ENCODE results near the gene CAMK2D. TPM values are rescaled to one million over a fixed set of nuclear protein-coding genes. Genes with fewer than 3 reads are reported as not detected.

The CAMK2D gene
- total RNA-seq, 1 experiment from 2014 or later = 22.1 TPM

- Mint-ChIP-seq H3K27ac (ENCODE audit: unreplicated experiment) (no peak overlapping the region), H3K27me3 (ENCODE audit: unreplicated experiment) (no peaks in the 10 kb centered on the region), H3K4me3 (ENCODE audit: low read depth, unreplicated experiment) (no peak overlapping the region), H3K36me3 (ENCODE audit: insufficient read depth, unreplicated experiment) (no peaks in the 10 kb centered on the region), H3K4me1 (ENCODE audit: low read depth, unreplicated experiment) (no peaks in the 10 kb centered on the region), H3K9me3 (ENCODE audit: low read depth, unreplicated experiment) (no peaks in the 10 kb centered on the region)
- intact Hi-C loops (cut with micrococcal nuclease; ENCODE audit: unreplicated experiment) = no loop called here
- TF ChIP-seq CTCF (IDR thresholded peaks at IDR 0.05; ENCODE audit: unreplicated experiment) = no peak
- no peak for DNase-seq
- BruUV-seq (replicated peaks) = no TSS peak
- CTCF ChIA-PET = no interaction called here
These were observed 356.7 kb downstream of the CAMK2D start for GRCh38 chr4:113404841-113405240.

GRCh38 chr4:113404167-113404571, 357.4 kb downstream of the CAMK2D start:
- CTCF ChIA-PET = no interaction called here
- no peak overlapping the region for H3K4me3 Mint-ChIP-seq (ENCODE audit: low read depth, unreplicated experiment)
- intact Hi-C loops (cut with micrococcal nuclease; ENCODE audit: unreplicated experiment) = no loop called here

More at GRCh38 chr4:113404167-113404571, 357.4 kb downstream of the CAMK2D start:
- no TSS peak for BruUV-seq (replicated peaks)
- no peaks in the 10 kb centered on the region for H3K4me1 Mint-ChIP-seq (ENCODE audit: low read depth, unreplicated experiment)
- no peaks in the 10 kb centered on the region for H3K9me3 Mint-ChIP-seq (ENCODE audit: low read depth, unreplicated experiment)
- H3K27ac Mint-ChIP-seq (ENCODE audit: unreplicated experiment) = no peak overlapping the region
- H3K36me3 Mint-ChIP-seq (ENCODE audit: insufficient read depth, unreplicated experiment) = no peaks in the 10 kb centered on the region
- DNase-seq = no peak
- no peak for TF ChIP-seq CTCF (IDR thresholded peaks at IDR 0.05; ENCODE audit: unreplicated experiment)
- H3K27me3 Mint-ChIP-seq (ENCODE audit: unreplicated experiment) = no peaks in the 10 kb centered on the region

Other genes with a start within 250 kb of the CAMK2D start
- 12.5 and 13.3 TPM in 2 replicates for gene ARSJ, start 217.9 kb upstream of the CAMK2D start, total RNA-seq (2022)

Measured in Calu3 (cell line).